Measurements from ENCODE around the gene TM4SF20.

TM4SF20 gene

GRCh38 chr2:227313310-227313709 lies 65.8 kb downstream of the TM4SF20 start:
- in situ Hi-C loops (cut with MboI; ENCODE audit: low pct_unique_long_range_greater_than_20kb, low sequenced_read_pairs, unreplicated experiment): no loop called here
- DNase-seq (ENCODE audit: low spot score): no peak
- TF ChIP-seq, protein P1, sequence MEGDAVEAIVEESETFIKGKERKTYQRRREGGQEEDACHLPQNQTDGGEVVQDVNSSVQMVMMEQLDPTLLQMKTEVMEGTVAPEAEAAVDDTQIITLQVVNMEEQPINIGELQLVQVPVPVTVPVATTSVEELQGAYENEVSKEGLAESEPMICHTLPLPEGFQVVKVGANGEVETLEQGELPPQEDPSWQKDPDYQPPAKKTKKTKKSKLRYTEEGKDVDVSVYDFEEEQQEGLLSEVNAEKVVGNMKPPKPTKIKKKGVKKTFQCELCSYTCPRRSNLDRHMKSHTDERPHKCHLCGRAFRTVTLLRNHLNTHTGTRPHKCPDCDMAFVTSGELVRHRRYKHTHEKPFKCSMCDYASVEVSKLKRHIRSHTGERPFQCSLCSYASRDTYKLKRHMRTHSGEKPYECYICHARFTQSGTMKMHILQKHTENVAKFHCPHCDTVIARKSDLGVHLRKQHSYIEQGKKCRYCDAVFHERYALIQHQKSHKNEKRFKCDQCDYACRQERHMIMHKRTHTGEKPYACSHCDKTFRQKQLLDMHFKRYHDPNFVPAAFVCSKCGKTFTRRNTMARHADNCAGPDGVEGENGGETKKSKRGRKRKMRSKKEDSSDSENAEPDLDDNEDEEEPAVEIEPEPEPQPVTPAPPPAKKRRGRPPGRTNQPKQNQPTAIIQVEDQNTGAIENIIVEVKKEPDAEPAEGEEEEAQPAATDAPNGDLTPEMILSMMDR (IDR thresholded peaks at IDR 0.05; ENCODE audit: extremely low read depth, insufficient read depth, missing control alignments): no peak

- TF ChIP-seq, protein P1 (IDR thresholded peaks at IDR 0.05; ENCODE audit: extremely low read depth, insufficient read depth, missing control alignments): no peak
- in situ Hi-C loops (cut with MboI; ENCODE audit: low pct_unique_long_range_greater_than_20kb, low sequenced_read_pairs, unreplicated experiment): no loop called here
- no peak for DNase-seq (ENCODE audit: low spot score)
Measured at GRCh38 chr2:227312579-227312978, 66.5 kb downstream of the TM4SF20 start.
